AG10803 (cell line): ENCODE results near the gene CARF.
A peak's percentile ranks its signal among the peaks of the same experiment; 100 is the strongest.

Source experiments
- DNase-seq: peaks from one replicate; pipeline ENCODE4 v3.0.0; 2010; ENCODE audit warnings: low read depth
- H3K4me3 ChIP-seq: 2 replicates; pipeline ENCODE4 v1.5.1; 2011; ENCODE audit warnings: mild to moderate bottlenecking, low read length, control low read depth
- CTCF ChIP-seq: conservative IDR thresholded peaks from 2 replicates; pipeline ENCODE4 v1.5.1; 2011; ENCODE audit warnings: mild to moderate bottlenecking, low read length, control low read depth, inconsistent platforms

The CARF gene

GRCh38 chr2:203003716-203004115 lies 91.6 kb downstream of the CARF start:
- H3K4me3 ChIP-seq: no peak overlapping the region
- TF ChIP-seq CTCF: no peak
- no peak for DNase-seq

- H3K4me3 ChIP-seq: peak within 1 kb of the TSS; percentile 87
- peak; percentile 98 for DNase-seq
- no peak for TF ChIP-seq CTCF
These were observed 102.6 kb downstream of the CARF start, which contains the start of gene NBEAL1 for GRCh38 chr2:203014456-203015199. Gene NBEAL1, plus strand, starts transcription at chr2:203014875. Its CDS starts 1,510 bp downstream, at chr2:203016385.

- no peak for TF ChIP-seq CTCF
- DNase-seq: no peak
- H3K4me3 ChIP-seq: peak overlapping the region; percentile 43
These were observed 104.6 kb downstream of the CARF start for GRCh38 chr2:203016716-203017115.

- peak overlapping the region; percentile 44 for H3K4me3 ChIP-seq
- peak; percentile 25 for DNase-seq
- TF ChIP-seq CTCF: no peak
These were observed 106.1 kb downstream of the CARF start for GRCh38 chr2:203018181-203018580.

- TF ChIP-seq CTCF: no peak
- no peak for DNase-seq
- peak overlapping the region; percentile 44 for H3K4me3 ChIP-seq
These were observed 107.1 kb downstream of the CARF start for GRCh38 chr2:203019142-203019541.

GRCh38 chr2:203021991-203022390 lies 109.9 kb downstream of the CARF start:
- H3K4me3 ChIP-seq: no peak overlapping the region
- no peak for DNase-seq
- no peak for TF ChIP-seq CTCF

GRCh38 chr2:203022751-203023150 lies 110.7 kb downstream of the CARF start:
- peak; percentile 38 for DNase-seq
- no peak for TF ChIP-seq CTCF
- H3K4me3 ChIP-seq: no peak overlapping the region
